Measurements from ENCODE around the gene ARIH2.
"Not testable (repeated sequence)": the region's sequence is repeated elsewhere in the genome, so short reads cannot be mapped to it uniquely, and the experiment has no call there.

GRCh38 chr3:49008627-49009026 is 90.0 kb downstream of the ARIH2 start:
- TF ChIP-seq POLR2A, CTCF (IDR thresholded peaks at IDR 0.05): not testable (repeated sequence)
